A673 (cell line): ENCODE measurements around the gene SLF2.

ENCODE experiments used
- CTCF ChIP-seq: fragments of 300-800, 200-600 bp; sonication (generic); conservative IDR thresholded peaks from 2 replicates; pipeline ENCODE4 v1.5.1; 2017; ENCODE audit warnings: low read depth, mild to moderate bottlenecking, antibody characterized with exemption, low read length, moderate library complexity, mixed read lengths
- EZH2 ChIP-seq: fragments of 200-600 bp; sonication (generic); IDR thresholded peaks from 2 replicates; pipeline ENCODE4 v1.6.1; 2017; ENCODE audit warnings: borderline replicate concordance, low read depth, mild to moderate bottlenecking, mixed read lengths, antibody characterized with exemption, low read length; ENCODE audit not compliant: poor library complexity, severe bottlenecking

- TF ChIP-seq CTCF = no peak
- no peak for TF ChIP-seq EZH2
Observed at GRCh38 chr10:100899171-100899570, 13.6 kb upstream of the SLF2 start.
